Hematopoietic multipotent progenitor cell treated with erythropoietin and hydrocortisone succinate and interleukin-3 and kit ligand, for 4 days (in vitro differentiated cells): ENCODE measurements around the gene HDAC4.

Experiments
- DNase-seq: peaks from one replicate; pipeline ENCODE4 v3.0.0-alpha.2; 2015

The HDAC4 gene

DNA sequence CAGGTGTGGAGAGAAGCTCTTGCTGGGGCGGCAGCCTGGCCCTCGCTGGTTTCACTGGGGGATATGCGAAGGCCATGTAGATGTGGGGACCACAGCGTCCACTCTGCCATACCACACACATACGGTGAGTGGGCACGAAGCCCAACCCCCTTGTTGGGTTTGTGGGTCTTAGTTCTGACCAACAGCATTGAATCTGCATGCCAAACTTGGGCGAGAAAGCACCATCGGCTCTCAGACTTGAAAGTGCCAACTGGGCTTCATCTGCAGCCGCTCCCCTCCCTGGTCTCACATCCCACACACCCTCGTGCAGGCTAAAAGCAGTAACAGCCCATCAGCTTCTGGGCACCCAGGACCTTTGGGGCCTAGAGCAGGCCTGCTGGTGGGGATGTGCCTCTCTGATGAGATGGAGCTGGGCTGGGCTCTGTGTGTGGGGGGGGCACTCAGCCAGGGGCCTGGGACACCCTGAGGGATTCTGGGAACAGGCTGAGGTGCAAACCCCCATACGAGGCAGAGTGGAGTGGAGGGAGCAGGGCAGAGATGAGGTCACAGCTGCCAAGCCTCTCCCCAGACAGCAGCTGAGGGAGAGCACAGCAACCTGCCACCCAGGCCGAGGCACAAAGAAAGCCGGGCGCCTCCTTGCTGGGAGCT is 288.6 kb downstream of the HDAC4 start:
- DNase-seq, result no peak

DNA sequence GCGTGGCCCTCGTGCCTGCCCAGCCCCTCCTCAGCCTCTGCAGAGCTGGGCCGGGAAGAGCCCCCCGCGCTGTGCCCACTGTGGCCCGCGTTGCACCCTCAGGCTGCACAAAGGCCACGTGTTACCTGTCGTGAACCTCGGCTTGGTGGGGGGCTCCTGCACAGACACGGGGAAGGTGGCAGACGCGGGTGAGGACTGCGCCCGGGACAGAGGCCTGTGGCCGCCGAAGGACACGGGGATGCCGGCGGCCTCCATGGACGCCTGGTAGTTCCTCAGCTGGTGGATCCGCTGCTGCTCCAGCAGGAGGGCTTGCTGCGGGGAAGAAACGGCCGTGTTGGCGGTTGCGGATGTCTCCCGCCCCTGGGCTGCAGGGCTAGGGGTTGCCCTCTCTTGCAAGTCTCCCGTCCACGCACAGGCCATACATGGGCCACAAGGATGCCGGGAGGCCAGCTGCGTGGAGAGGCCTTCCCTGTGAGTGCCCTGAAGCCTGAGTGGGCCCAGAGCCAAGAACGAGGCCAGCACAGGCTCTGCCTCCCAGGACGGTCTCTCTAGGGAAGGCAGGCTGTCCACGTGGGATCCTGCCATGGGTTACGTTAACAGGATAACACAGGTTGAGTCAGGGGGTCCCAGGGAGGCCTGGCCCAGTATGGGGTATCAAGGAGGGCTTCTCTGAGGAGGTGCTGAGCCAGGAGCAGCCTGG is 289.3 kb downstream of the HDAC4 start:
- DNase-seq, result no peak

DNA sequence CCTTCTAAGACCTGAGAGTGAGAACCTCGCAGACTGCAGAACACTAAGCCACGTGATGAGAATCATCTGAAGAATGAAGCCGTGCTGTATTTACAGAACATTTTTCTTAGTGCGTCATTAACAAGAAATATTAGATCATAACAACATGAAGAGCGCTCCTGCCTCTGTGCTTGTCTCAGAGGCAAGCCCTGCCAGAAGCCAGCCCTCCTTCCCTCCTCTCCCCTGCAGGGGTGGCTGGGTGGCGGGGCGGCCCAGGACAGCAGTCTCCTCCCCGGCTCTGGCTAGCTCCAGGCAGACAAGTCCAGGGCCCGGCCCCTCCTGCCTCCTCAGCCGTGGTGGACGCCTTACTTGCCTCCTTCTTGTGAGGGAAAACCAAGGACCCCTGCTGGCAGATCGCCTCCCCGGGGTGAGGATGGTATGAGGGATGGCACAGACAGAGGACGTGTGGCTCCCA is 290.2 kb downstream of the HDAC4 start:
- no peak for DNase-seq

DNA sequence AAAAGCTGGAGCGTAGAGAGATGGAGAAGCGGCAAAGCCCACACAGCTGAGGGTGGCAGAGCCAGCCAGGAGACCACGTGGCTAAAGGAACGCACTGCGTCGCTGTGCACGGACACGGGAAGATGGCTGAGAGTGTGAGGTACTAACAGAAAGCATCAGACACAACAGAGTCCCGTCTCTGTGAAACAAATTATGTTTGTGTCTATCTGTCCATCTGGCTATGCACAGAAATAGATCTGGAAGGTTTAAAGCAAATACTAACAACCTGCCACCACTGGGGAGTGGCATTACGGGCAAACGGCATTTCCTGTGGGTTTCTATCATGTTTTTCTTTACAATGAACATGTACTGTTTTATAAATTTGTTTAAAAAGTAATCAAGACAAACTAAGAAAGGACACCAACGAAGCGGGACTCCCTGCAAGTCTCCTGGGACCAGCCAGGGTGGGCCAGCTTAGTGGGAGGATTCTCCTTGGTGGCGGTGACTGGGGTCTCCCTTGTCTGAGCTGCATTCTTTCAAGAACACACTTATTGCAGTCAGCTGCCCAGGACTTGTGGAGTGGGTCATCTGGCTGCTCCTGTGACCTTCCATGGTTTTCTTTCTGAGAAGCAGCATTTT is 290.8 kb downstream of the HDAC4 start:
- DNase-seq, result no peak

DNA sequence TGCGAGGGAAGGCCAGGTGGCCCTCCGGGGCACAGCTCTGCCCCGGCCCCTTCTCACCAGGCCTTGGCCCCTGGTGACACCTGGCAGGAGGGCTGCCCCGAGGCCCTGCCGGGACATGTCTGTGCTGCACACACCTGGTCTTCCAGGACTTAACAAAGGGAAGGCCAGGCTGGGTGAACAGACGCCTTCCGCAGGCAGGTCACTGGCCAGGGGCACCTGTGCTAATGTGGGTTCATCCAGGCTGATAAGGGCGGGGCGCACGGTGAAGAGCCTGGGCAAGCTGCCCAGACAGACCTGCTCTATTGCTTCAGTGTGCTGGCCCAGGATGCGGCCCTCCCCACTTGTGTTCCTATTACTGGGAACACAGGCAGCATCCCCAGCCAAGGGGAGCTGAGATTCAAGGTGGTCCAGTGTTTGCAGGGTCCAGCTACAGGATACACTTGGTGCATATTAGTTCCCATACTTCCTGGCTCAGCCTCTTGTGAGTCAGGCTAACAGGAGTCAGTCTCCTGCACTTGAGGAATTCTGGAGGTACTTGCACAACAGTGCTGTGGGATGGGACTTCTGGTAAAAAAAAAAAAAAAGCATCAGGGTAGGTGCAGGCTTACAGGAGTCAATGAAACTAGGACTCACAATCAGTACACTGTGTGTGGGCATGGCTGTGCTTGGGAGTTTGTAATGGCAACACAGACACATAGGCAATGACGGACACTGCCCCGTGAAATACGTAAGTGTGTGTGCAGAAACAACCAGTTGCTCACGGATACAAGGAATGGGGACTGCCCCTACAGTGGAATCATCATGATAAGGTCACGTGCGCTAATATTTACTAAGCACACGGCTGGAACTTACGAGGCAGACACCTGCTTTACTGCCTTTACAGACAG is 291.5 kb downstream of the HDAC4 start:
- DNase-seq, result no peak

DNA sequence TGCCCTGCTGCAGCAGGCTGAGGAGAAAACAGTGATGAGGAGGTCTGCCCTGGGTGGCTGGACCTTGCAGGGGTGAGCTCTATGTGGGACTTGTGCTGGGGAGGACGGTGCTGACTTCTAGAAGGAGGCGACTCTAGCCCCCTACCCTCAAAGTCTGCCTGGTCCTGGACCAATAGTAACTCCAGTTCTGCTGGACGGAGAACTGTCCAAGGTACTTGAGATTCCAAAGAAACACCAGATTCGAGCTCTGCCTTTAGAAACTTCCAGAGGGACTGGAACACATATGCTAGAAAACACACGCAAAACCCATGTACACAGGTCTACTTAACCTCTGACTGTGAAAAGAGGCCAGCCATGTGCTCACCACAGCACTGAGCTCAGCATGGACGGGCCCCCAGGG is 292.4 kb downstream of the HDAC4 start:
- DNase-seq, result no peak

DNA sequence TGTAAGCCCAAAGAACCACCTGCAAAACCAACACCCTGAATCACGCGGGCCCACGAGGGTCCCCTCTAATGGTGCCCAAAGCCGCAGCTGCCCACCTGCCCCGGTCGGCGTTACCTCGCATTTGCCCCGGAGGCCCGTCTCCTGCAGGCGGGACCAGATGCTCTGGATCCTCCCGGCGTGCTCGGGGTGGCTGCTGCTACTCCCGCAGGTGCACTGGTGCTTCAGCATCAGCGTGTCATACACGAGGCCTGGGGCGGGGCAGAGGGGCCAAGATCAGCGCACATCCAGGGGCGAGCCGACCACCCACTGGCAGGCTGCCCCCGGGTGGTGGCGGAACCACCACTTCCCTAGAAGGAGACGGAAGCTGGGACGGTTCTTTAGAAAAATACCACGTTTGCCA is 292.9 kb downstream of the HDAC4 start:
- DNase-seq, result no peak

DNA sequence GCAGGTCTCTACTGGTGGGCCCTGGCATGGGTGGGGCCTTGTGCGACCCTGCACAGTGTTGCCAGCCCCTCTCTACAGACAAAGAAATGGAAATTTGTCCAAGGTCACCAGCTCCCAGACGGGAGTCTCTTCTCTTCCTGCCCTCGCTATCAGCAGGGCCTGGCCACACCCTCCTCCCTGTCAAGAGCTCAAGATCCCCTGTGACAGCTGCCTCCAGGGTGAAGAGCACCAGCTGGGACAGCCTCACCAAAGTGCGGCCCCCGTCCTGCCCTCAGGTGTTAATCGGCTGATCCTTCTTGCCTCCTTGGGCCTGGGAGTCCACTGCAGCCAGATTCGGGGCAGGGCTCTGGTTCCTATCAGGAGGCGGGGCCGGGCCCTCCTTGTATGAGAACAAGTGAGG is 293.9 kb downstream of the HDAC4 start:
- no peak for DNase-seq

DNA sequence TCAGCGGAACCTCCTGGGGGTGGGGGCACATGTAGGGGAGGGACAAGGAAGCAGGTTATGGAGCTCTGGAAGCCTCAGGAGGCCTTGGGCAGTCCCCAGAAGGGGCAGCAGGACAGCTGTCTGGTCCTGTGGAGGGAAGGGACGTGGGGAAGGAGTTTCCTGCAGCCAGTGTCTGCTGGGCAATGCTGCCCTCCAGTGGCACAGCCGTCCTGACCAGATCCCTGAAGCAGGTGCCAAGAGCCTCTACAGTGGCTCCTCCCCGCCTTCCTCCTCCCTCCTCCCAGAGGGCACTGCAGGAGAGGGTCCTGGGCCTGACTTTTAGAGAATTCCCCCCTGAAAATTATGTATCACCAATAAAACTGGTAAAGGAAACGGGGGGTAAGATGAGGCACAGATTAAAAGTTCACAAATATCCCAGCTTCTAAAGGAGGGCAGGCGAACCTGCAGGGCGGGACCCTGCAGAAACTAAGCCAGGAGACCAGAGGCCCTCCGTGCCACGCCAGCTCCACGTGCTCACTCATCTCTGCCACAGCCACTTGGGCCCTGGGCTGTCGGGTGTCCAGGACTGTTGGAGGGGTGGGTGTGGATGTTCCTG is 294.4 kb downstream of the HDAC4 start:
- peak; percentile 79 for DNase-seq

DNA sequence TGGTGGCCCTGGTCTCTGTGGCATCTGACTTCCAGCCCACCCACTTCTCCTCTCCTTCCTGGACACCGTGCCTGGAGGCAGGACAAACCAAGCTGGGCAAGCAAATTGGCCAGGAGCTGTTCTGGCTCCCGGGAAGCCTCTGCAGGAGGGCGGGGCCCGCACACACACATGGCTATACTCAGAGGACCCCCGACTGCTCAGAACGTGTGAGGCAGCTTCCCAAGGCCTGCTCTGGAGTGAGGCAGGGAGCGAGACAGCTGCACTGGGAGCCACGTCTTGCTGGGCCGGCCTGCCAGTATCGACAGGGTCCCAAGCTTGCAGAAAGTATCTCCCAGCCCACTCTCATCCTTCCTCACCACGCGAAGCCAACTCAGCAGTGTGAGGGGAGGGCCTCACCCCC is 295.6 kb downstream of the HDAC4 start:
- DNase-seq, result no peak

DNA sequence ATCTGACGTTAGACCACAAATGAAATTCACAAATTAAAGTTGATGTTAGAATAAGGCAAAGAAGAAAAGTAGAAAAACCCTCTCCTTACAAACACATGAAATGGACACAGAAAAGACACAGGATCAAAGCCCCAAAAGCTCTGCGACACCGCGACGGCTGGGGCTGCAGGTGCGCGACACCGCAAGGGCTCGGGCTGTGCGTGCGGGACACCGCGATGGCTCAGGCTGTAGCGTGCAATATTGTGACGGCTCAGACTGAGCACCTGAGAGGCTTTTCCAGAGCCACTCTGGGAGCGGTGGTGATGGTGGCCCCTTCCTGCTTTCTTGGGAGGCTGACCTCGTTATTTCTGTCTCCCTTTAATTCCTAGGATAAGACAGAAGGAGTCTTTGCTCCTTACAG is 296.0 kb downstream of the HDAC4 start:
- no peak for DNase-seq

DNA sequence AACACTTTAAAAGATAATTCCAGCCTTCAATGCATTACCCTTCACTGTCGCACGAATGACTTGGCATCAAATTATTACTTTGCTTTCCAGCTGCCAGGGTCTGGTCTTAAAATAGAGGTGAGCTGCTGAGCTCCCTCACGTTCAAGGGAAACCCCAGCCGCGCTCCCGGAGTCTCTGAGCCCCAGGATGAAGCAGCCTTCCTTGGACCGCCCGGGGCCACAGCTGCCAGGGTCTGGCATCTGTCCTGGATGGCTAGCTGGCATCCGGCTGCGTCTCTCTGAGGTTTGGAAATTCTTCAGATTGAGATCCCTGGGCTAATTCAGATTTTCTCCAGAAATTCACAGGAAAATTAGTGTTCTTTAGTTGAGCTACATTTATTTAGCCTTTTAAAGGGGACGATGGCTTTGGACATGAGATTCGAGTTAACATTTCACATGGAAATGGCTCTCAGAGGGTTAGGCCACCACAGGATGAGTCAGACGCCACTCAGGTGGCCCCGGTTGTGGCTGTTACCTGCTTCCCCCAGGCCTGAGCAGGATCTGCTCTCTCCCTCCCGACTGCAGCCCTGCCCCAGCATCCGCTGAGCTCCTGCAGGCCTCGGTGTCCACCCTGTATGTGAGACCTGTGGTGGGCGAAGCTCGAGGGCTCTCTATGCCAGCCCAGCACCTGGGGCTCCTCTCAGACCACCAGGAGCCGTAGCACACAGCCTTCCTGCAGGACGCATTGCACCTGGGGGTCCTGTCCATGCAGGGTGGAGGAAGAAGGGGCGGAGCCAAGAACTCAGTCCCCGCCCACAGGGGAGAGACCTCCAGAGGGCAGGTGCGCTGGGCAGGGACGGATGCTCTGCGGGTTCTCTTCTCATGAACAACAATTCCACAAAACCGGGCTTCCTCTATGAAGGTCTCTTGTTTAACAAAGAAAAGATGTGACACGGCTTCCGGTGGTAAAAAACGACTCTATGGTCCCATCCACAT is 297.4 kb downstream of the HDAC4 start:
- DNase-seq, result no peak

DNA sequence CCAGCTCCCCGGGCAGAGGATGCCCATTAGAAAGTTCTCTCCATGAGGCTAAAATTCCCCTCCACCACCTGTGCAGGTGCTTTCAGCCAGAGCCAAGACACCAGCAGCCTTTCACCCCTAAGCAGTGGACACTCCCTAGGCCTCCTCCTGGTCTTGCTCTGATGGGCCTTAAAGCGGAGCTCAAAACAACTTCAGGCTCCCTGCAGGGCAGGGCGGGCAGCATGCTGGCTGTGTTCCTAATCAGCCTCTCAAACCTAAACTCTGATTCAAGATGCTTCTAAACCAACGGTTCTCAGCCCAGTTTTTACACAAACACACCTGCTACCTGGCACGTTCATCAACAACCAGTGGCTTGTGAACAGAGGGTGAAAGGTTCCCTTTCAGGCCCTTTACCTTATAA is 298.6 kb downstream of the HDAC4 start:
- no peak for DNase-seq

DNA sequence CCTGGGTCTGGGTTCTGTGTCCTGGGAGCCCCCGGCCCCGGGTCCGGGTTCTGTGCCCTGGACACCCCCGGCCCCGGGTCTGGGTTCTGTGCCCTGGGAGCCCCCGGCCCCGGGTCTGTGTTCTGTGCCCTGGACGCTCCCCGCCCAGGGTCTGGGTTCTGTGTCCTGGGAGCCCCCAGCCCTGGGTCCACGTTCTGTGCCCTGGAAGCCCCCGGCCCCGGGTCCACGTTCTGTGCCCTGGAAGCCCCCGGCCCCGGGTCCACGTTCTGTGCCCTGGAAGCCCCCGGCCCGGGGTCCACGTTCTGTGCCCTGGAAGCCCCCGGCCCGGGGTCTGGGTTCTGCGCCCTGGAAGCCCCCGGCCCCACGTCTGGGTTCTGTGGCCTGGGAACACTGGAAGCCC is 299.0 kb downstream of the HDAC4 start:
- no peak for DNase-seq

DNA sequence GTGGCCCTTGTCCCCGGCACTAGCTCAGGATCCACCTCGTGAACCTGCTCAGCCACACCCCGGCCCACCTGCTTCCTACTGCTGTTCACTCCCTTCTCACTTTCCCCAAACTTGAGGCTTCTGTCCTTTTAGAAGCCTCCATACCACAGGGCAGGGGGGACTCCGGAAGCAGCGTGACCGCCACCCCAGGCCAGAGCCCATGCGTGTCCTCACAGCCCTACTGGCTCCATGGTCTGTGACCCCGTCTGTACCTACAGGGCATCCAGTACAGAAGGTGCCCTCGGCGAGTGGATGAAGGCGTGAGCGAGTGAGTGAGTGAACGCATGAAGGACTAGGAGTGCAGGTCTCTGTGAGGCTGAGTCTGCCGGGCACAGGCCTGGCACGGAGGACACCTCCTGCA is 299.7 kb downstream of the HDAC4 start:
- no peak for DNase-seq

DNA sequence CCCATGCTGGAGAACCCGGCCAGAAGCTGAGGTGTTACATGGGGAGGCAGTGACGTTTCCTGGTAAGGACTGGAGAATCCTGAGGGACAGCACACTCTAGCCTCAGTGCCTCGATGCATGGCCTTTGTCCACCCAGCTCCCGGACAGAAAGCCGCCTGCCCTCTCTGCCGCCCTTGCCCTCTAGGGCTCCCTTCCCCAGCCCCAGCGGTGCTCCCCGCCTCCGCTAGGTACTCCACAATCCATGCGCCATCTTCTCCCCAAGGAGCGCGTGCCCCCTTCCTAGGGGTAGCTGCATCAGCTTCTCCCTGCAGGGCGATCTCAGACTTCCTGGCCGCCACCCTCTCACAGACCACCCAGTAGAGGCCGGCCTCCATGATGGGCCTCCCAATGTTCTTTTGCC is 301.3 kb downstream of the HDAC4 start:
- no peak for DNase-seq

DNA sequence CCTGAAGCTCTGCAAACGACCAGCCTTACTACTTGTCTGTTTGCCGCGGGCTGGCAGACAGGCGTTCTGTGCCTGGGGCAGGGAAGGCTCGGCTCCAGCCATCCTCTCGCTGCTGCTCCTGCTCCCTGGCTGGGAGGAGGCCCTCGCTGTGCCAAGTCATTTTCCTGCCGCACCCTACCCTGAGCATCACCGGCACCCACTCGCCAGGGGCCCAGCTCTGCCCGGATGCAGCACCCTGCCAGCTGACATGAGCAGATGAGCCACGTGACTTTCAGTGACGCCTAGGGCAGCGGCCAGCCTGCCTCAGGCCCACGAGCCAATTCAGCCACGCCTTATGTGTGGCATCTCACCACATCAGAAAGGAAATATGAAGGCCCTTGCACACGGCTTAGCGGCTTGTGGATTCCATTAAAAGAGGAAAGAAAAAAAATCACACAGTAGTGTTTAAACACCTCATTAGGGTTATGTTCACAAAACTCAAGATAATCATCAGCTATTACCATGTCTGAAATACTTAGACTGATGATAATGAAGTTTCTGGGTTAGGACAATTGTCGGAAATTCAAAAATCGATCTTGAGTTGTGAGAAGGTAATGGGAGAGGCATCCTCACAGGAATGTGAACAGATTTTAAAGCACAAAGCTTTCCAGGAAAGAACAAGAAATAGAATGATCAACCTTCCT is 302.4 kb downstream of the HDAC4 start:
- no peak for DNase-seq

DNA sequence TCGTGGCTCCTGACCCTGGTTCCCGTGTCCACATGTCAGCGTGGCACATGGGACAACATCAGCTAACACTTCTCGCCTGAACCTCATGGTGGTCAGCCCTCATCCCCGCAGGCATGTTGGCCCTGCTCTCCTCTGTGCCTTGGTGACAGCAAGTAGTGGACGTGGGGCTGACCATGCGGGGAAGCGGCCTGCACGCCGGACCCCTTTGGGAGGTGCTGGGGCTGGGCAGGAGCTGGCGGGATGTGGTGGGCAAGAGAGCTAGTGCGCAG is 303.5 kb downstream of the HDAC4 start:
- DNase-seq, result no peak

DNA sequence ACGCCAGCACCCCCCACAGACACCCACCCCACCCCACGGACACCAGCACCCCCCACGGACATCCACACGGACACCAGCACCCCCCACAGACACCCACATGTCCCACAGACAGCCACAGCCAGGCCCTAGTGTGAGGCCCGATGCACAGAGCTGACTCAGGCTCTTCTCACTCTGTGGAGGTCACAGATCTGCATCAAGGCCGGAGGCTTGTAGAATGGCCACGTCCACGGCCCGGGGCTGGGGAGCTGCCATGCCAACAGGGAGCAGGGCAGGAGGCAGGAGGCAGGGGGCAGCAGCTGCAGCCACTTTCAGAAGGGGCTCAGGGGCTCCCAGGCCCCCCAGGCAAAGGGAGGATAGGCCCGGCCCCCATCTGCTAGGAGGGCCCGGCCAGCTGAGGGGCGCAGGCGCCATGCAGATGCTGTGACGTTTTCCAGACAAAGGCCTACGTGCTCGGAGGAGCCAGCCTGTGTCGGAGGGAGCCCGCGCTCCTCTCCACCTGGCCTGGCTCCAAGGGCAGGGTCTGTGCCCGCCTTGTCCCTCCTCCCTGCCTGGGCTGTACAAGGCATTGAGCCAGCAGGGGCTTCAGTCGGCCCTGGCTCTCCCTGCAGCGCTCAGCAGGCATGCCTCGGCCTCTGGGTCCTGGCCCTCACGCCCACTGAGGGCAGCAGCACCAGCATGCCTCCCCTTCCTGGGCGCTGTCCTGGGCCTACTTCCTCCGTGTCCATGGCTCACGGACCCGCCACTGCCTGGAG is 304.0 kb downstream of the HDAC4 start:
- DNase-seq, result no peak

DNA sequence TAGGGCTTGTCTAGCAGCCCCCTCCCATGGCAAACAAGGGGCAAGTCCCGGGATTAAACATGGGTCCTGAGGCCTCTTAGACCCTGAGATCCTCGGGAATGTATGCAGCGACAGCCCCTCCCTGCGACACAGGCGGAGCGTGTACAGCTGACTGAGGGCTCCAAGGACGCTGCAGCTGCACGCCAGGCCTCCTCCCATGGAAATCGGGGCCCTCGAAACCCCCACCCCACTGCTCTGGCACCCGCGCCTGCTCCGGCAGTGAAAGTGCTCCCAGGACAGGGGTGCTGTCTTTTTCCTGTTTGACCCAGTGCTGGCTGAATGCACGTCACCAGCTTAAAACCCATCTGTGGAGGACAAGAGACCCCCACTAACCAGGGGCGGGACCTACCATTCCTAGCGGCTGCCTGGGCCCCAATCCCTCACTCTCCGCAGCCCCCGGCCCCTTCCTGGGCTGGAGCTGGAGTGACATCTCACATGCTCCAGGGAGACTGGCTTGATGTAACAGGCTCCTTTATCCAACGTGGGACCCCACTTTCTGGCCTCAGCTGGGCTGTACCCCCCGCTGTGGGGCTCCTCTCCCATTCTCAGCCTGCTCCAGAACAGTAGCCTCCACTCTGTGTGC is 305.2 kb downstream of the HDAC4 start:
- DNase-seq, result no peak
